CD14-positive monocyte (primary cell): Measurements from ENCODE around the gene C16orf92. TPM values are rescaled to one million over a fixed set of nuclear protein-coding genes. Genes with fewer than 3 reads are reported as not detected.

Source experiments
- DNase-seq, 3 donors: peaks; one replicate each; pipeline ENCODE4 v3.0.0-alpha.2; 2011 to 2022
- H2AFZ ChIP-seq: 2 replicates; pipeline ENCODE4 v1.6.0; 2012; ENCODE audit warnings: mild to moderate bottlenecking, low read depth, low read length, inconsistent platforms; ENCODE audit not compliant: insufficient read depth, poor library complexity, severe bottlenecking
- H3K27ac ChIP-seq, 2 donors: 1 replicate in 1 of 2; 2 replicates in 1 of 2; pipeline ENCODE4 v1.5.1; 2012 to 2013; ENCODE audit warnings: low read length in 2 of 2, control low read depth in 1 of 2, inconsistent platforms in 1 of 2, low read depth in 1 of 2, mild to moderate bottlenecking in 1 of 2
- H3K27me3 ChIP-seq, 2 donors: one replicate each; pipeline versions ENCODE4 v1.6.0 to v1.6.1; 2011 to 2013; ENCODE audit warnings: low read length in 2 of 2; ENCODE audit not compliant: control insufficient read depth in 2 of 2, insufficient read depth in 2 of 2
- H3K36me3 ChIP-seq, 2 donors: replicated peaks in 1 of 2; 1 replicate in 1 of 2; 2 replicates in 1 of 2; pipeline versions ENCODE4 v1.5.1 to v1.6.1; 2012 to 2013; ENCODE audit warnings: low read length in 2 of 2, control low read depth in 1 of 2, inconsistent platforms in 1 of 2, mild to moderate bottlenecking in 1 of 2; ENCODE audit not compliant: insufficient read depth in 2 of 2, control insufficient read depth in 1 of 2
- H3K4me1 ChIP-seq, 2 donors: 1 replicate in 1 of 2; 2 replicates in 1 of 2; pipeline versions ENCODE4 v1.5.1 to v1.6.1; 2012 to 2013; ENCODE audit warnings: low read length in 2 of 2, control low read depth in 1 of 2, inconsistent platforms in 1 of 2, mild to moderate bottlenecking in 1 of 2, moderate library complexity in 1 of 2; ENCODE audit not compliant: insufficient read depth in 2 of 2, control insufficient read depth in 1 of 2
- H3K4me2 ChIP-seq: replicated peaks from 2 replicates; pipeline ENCODE3; 2012; ENCODE audit warnings: low read length, moderate library complexity, mild to moderate bottlenecking; ENCODE audit not compliant: poor library complexity, severe bottlenecking; ENCODE audit errors: extremely low read depth
- H3K4me3 ChIP-seq, 3 experiments: fragments of 200-600 bp in 1 of 3; sonication (generic) in 1 of 3; replicated peaks in 1 of 3; 1 replicate in 2 of 3; 2 replicates in 1 of 3; pipeline ENCODE4 v1.5.1; 2011 to 2013; ENCODE audit warnings: low read length in 3 of 3, mild to moderate bottlenecking in 3 of 3, control low read depth in 2 of 3, low read depth in 2 of 3, inconsistent platforms in 1 of 3, moderate library complexity in 1 of 3
- H3K79me2 ChIP-seq: 2 replicates; pipeline ENCODE4 v1.6.0; 2012; ENCODE audit warnings: mild to moderate bottlenecking, control low read depth, inconsistent platforms, low read length, moderate library complexity; ENCODE audit not compliant: insufficient read depth
- H3K9ac ChIP-seq: 2 replicates; pipeline ENCODE4 v1.6.0; 2017; ENCODE audit warnings: low read length, mild to moderate bottlenecking; ENCODE audit not compliant: insufficient read depth, poor library complexity, severe bottlenecking
- H3K9me3 ChIP-seq, 2 donors: replicated peaks in 1 of 2; 1 replicate in 1 of 2; 2 replicates in 1 of 2; pipeline versions ENCODE4 v1.5.1 to v1.6.1; 2012 to 2013; ENCODE audit warnings: low read length in 2 of 2, control low read depth in 1 of 2; ENCODE audit not compliant: control insufficient read depth in 1 of 2, insufficient read depth in 1 of 2
- H4K20me1 ChIP-seq: 2 replicates; pipeline ENCODE4 v1.6.0; 2012; ENCODE audit warnings: mild to moderate bottlenecking, low read length, control low read depth, moderate library complexity; ENCODE audit not compliant: insufficient read depth
- H3K27ac Mint-ChIP-seq, 7 donors: one replicate each; pipeline ENCODE4 v1.8.0; 2020; ENCODE audit warnings: mild to moderate bottlenecking in 7 of 7, mixed read lengths in 7 of 7, moderate library complexity in 6 of 7, inconsistent platforms in 2 of 7
- H3K27me3 Mint-ChIP-seq, 3 donors: one replicate each; pipeline ENCODE4 v1.8.0; 2021 to 2022; ENCODE audit warnings: low read depth in 3 of 3, mild to moderate bottlenecking in 3 of 3, mixed read lengths in 3 of 3, moderate library complexity in 3 of 3, inconsistent platforms in 1 of 3
- H3K36me3 Mint-ChIP-seq, 2 donors: one replicate each; pipeline ENCODE4 v1.8.0; 2020; ENCODE audit warnings: mixed read lengths in 2 of 2, inconsistent platforms in 1 of 2, mild to moderate bottlenecking in 1 of 2
- H3K4me1 Mint-ChIP-seq: one replicate; pipeline ENCODE4 v1.8.0; 2020; ENCODE audit warnings: mild to moderate bottlenecking, mixed read lengths
- H3K4me3 Mint-ChIP-seq, 2 donors: one replicate each; pipeline ENCODE4 v1.8.0; 2020; ENCODE audit warnings: mild to moderate bottlenecking in 2 of 2, mixed read lengths in 2 of 2, moderate library complexity in 1 of 2
- H3K9me3 Mint-ChIP-seq, 7 donors: one replicate each; pipeline ENCODE4 v1.8.0; 2020 to 2022; ENCODE audit warnings: mixed read lengths in 7 of 7, mild to moderate bottlenecking in 6 of 7, moderate library complexity in 6 of 7, inconsistent platforms in 2 of 7
- CTCF ChIP-seq: fragments of 200-600 bp; IDR thresholded peaks from one replicate; pipeline ENCODE4 v1.8.0; 2022; ENCODE audit warnings: antibody characterized with exemption, mild to moderate bottlenecking
- WGBS: methylation state at CpG from one replicate; pipeline ENCODE4 v1.1.5; 2013; ENCODE audit warnings: missing lambda C conversion rate; ENCODE audit not compliant: insufficient coverage; 5-methylcytosine and 5-hydroxymethylcytosine counted together
- intact Hi-C, 2 donors: fragments of 100-400 bp; cut with micrococcal nuclease; formaldehyde crosslinking; loops; one replicate each; pipeline versions ENCODE4 v1.15.0 to v1.15.1; 2023
- polyA plus RNA-seq, 3 donors: library from polyadenylated mRNA; depleted of rRNA in 1 of 3; unstranded in 2 of 3; stranded (reverse) in 1 of 3; fragments of 300-500 nt in 2 of 3; fragments of >200 nt in 1 of 3; fragmentation: Illumina TruSeq in 2 of 3; gene quantifications; 1 replicate in 2 of 3; 2 replicates in 1 of 3; pipeline ENCODE4 v1.2.3, GENCODE V29; 2012 to 2021

C16orf92 gene
- polyA plus RNA-seq, 3 donors, result not detected

- no peak for TF ChIP-seq CTCF
- H3K79me2 ChIP-seq, result no peaks in the 10 kb centered on the region
- peaks cover 0 to 5% (median 1%) of the 10 kb centered on the region in 7 donors for H3K9me3 Mint-ChIP-seq
- no peak for DNase-seq
- 99% methylated on average over 9 of the region's 16 CpGs for WGBS
- H2AFZ ChIP-seq, result no peak overlapping the region
- H4K20me1 ChIP-seq, result no peaks in the 10 kb centered on the region
- no peak overlapping the region for H3K27ac ChIP-seq
- no peak overlapping the region for H3K27ac Mint-ChIP-seq
- intact Hi-C loops, result loop anchor here in 1 of 2 donors (10.0 kb wide), 2 partner anchors 80 to 330 kb away; no protein-coding TSS in a partner anchor
- H3K4me2 ChIP-seq, result no peak overlapping the region
- no peak overlapping the region for H3K4me3 Mint-ChIP-seq
- no peak overlapping the region for H3K9ac ChIP-seq
- H3K36me3 Mint-ChIP-seq, result no peaks in the 10 kb centered on the region
- H3K27me3 Mint-ChIP-seq, result peaks cover 27 to 39% (median 34%) of the 10 kb centered on the region in 3 donors
- peaks cover 11 to 15% of the 10 kb centered on the region in 2 donors for H3K4me1 ChIP-seq
- H3K4me3 ChIP-seq, result no peak overlapping the region
- no peaks in the 10 kb centered on the region for H3K36me3 ChIP-seq
- peaks cover 14% of the 10 kb centered on the region for H3K4me1 Mint-ChIP-seq
- H3K27me3 ChIP-seq, result peaks cover 7 to 27% of the 10 kb centered on the region in 2 donors
- no peaks in the 10 kb centered on the region for H3K9me3 ChIP-seq
These were observed 1.5 kb downstream of the C16orf92 start for GRCh38 chr16:30024451-30024850.

GRCh38 chr16:30025156-30025555 is 2.2 kb downstream of the C16orf92 start:
- no peak overlapping the region for H3K27ac ChIP-seq
- TF ChIP-seq CTCF, result no peak
- no peak for DNase-seq
- H3K27me3 ChIP-seq, result peaks cover 14 to 34% of the 10 kb centered on the region in 2 donors
- Mint-ChIP-seq H3K27ac (no peak overlapping the region), H3K36me3 (no peaks in the 10 kb centered on the region), H3K9me3 (peaks cover 0 to 6% (median 5%) of the 10 kb centered on the region in 7 donors), H3K4me1 (peaks cover 14% of the 10 kb centered on the region), H3K27me3 (peaks cover 34 to 47% (median 41%) of the 10 kb centered on the region in 3 donors), H3K4me3 (no peak overlapping the region)
- no peaks in the 10 kb centered on the region for H4K20me1 ChIP-seq
- no peaks in the 10 kb centered on the region for H3K79me2 ChIP-seq
- H3K4me1 ChIP-seq, result peaks cover 11 to 15% of the 10 kb centered on the region in 2 donors
- no peak overlapping the region for H2AFZ ChIP-seq
- no peaks in the 10 kb centered on the region for H3K9me3 ChIP-seq
- no peak overlapping the region for H3K4me2 ChIP-seq
- no peaks in the 10 kb centered on the region for H3K36me3 ChIP-seq
- intact Hi-C loops, result loop anchor here in 1 of 2 donors (10.0 kb wide), 2 partner anchors 80 to 330 kb away; no protein-coding TSS in a partner anchor
- no peak overlapping the region for H3K9ac ChIP-seq
- 82% methylated on average over 16 of the region's 20 CpGs for WGBS
- no peak overlapping the region for H3K4me3 ChIP-seq
